ENCODE results near the gene WWOX. TPM values are rescaled to one million over a fixed set of nuclear protein-coding genes. Genes with fewer than 3 reads are reported as not detected.

The WWOX gene
- total RNA-seq, 1 experiment from 2014 or later = 79.9 TPM

GRCh38 chr16:78791011-78791410 is 691.6 kb downstream of the WWOX start:
- BruUV-seq (replicated peaks) = no TSS peak
- no peak for TF ChIP-seq EZH2 (IDR thresholded peaks at IDR 0.05; ENCODE audit: borderline replicate concordance, low read depth, low read length, poor library complexity, severe bottlenecking)
- TF ChIP-seq CTCF (conservative IDR thresholded peaks at IDR 0.05; ENCODE audit: low read depth, low read length) = no peak
- no peaks in the 10 kb centered on the region for H3K4me1 ChIP-seq (ENCODE audit: insufficient read depth, low read length, poor library complexity, severe bottlenecking)
- intact Hi-C loops (cut with micrococcal nuclease; ENCODE audit: unreplicated experiment) = no loop called here
- POLR2A ChIA-PET (ENCODE audit: low non-redundant PET) = no interaction called here
- H3K4me3 ChIP-seq (ENCODE audit: low read depth, low read length, poor library complexity, severe bottlenecking) = no peak overlapping the region
- no peaks in the 10 kb centered on the region for H3K27me3 ChIP-seq (replicated peaks; ENCODE audit: insufficient read depth, low read depth, low read length, poor library complexity)
- DNase-seq (ENCODE audit: low spot score) = no peak
- no peaks in the 10 kb centered on the region for H3K9me3 ChIP-seq (ENCODE audit: low read depth, low read length, poor library complexity, severe bottlenecking)
- H3K36me3 ChIP-seq (ENCODE audit: insufficient read depth, low read length, poor library complexity, severe bottlenecking) = no peaks in the 10 kb centered on the region
- CTCF ChIA-PET = no interaction called here
- H3K27ac ChIP-seq (ENCODE audit: low read depth, low read length, poor library complexity, severe bottlenecking) = no peak overlapping the region

- no peak for TF ChIP-seq CTCF (conservative IDR thresholded peaks at IDR 0.05; ENCODE audit: low read depth, low read length)
- no peak for TF ChIP-seq EZH2 (IDR thresholded peaks at IDR 0.05; ENCODE audit: borderline replicate concordance, low read depth, low read length, poor library complexity, severe bottlenecking)
- intact Hi-C loops (cut with micrococcal nuclease; ENCODE audit: unreplicated experiment) = no loop called here
- no peaks in the 10 kb centered on the region for H3K4me1 ChIP-seq (ENCODE audit: insufficient read depth, low read length, poor library complexity, severe bottlenecking)
- no peak overlapping the region for H3K4me3 ChIP-seq (ENCODE audit: low read depth, low read length, poor library complexity, severe bottlenecking)
- H3K27me3 ChIP-seq (replicated peaks; ENCODE audit: insufficient read depth, low read depth, low read length, poor library complexity) = no peaks in the 10 kb centered on the region
- POLR2A ChIA-PET (ENCODE audit: low non-redundant PET) = no interaction called here
- no peaks in the 10 kb centered on the region for H3K36me3 ChIP-seq (ENCODE audit: insufficient read depth, low read length, poor library complexity, severe bottlenecking)
- CTCF ChIA-PET = no interaction called here
- no TSS peak for BruUV-seq (replicated peaks)
- DNase-seq (ENCODE audit: low spot score) = no peak
- H3K27ac ChIP-seq (ENCODE audit: low read depth, low read length, poor library complexity, severe bottlenecking) = no peak overlapping the region
- no peaks in the 10 kb centered on the region for H3K9me3 ChIP-seq (ENCODE audit: low read depth, low read length, poor library complexity, severe bottlenecking)
Observed at GRCh38 chr16:78791926-78792325, 692.5 kb downstream of the WWOX start.

GRCh38 chr16:78792952-78793351 is 693.5 kb downstream of the WWOX start:
- BruUV-seq (replicated peaks) = no TSS peak
- H3K4me3 ChIP-seq (ENCODE audit: low read depth, low read length, poor library complexity, severe bottlenecking) = no peak overlapping the region
- DNase-seq (ENCODE audit: low spot score) = no peak
- ChIA-PET CTCF (no interaction called here), POLR2A (ENCODE audit: low non-redundant PET) (no interaction called here)
- H3K36me3 ChIP-seq (ENCODE audit: insufficient read depth, low read length, poor library complexity, severe bottlenecking) = no peaks in the 10 kb centered on the region
- H3K9me3 ChIP-seq (ENCODE audit: low read depth, low read length, poor library complexity, severe bottlenecking) = no peaks in the 10 kb centered on the region
- TF ChIP-seq EZH2 (IDR thresholded peaks at IDR 0.05; ENCODE audit: borderline replicate concordance, low read depth, low read length, poor library complexity, severe bottlenecking) (no peak), CTCF (conservative IDR thresholded peaks at IDR 0.05; ENCODE audit: low read depth, low read length) (no peak)
- no peaks in the 10 kb centered on the region for H3K27me3 ChIP-seq (replicated peaks; ENCODE audit: insufficient read depth, low read depth, low read length, poor library complexity)
- intact Hi-C loops (cut with micrococcal nuclease; ENCODE audit: unreplicated experiment) = no loop called here
- H3K27ac ChIP-seq (ENCODE audit: low read depth, low read length, poor library complexity, severe bottlenecking) = no peak overlapping the region
- H3K4me1 ChIP-seq (ENCODE audit: insufficient read depth, low read length, poor library complexity, severe bottlenecking) = no peaks in the 10 kb centered on the region

All from A673 (cell line).